GM12801 (cell line): ENCODE measurements around the gene NUP205.

Experiments
- TF ChIP-seq, protein P1 (sequence below): IDR thresholded peaks from one replicate; pipeline ENCODE4 v1.5.1; 2011; ENCODE audit warnings: control low read depth; ENCODE audit not compliant: insufficient read length; ENCODE audit errors: extremely low read depth

The NUP205 gene

DNA sequence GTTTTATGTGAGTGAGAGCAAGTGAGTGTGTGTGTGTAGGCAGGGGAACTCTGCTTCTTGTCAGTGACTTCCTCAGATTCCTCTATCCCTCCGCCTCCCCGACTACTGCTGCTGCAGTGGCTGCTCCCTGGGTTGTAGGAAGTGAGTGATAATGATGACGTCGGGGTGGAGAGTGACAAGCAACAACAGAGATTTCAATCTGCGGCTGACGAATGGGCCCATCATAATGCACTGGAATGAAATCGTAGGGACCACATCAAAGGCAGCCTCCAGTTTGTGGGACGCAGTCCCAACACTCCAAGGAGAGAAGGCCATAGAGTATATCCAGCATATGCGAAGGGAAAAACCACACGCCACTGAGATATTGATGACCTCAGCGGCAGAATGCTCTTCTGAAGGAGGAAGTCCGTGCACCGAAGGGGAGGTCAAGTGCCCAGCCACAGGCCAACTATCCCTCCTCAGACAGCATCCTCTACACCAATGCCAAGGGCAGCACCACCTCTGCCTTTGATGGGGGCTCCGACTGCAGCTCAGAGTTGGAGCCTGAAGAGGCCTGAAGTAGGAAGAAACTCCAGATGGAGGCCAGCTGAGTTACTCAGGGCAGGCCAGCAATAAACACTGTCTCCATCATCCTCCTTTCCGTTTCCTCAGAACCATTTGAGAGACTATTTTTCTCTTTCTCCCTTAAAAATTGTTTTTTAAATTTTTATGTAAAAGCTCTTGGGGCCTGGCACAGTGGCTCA is 93.3 kb downstream of the NUP205 start:
- TF ChIP-seq, protein P1, sequence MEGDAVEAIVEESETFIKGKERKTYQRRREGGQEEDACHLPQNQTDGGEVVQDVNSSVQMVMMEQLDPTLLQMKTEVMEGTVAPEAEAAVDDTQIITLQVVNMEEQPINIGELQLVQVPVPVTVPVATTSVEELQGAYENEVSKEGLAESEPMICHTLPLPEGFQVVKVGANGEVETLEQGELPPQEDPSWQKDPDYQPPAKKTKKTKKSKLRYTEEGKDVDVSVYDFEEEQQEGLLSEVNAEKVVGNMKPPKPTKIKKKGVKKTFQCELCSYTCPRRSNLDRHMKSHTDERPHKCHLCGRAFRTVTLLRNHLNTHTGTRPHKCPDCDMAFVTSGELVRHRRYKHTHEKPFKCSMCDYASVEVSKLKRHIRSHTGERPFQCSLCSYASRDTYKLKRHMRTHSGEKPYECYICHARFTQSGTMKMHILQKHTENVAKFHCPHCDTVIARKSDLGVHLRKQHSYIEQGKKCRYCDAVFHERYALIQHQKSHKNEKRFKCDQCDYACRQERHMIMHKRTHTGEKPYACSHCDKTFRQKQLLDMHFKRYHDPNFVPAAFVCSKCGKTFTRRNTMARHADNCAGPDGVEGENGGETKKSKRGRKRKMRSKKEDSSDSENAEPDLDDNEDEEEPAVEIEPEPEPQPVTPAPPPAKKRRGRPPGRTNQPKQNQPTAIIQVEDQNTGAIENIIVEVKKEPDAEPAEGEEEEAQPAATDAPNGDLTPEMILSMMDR = no peak

DNA sequence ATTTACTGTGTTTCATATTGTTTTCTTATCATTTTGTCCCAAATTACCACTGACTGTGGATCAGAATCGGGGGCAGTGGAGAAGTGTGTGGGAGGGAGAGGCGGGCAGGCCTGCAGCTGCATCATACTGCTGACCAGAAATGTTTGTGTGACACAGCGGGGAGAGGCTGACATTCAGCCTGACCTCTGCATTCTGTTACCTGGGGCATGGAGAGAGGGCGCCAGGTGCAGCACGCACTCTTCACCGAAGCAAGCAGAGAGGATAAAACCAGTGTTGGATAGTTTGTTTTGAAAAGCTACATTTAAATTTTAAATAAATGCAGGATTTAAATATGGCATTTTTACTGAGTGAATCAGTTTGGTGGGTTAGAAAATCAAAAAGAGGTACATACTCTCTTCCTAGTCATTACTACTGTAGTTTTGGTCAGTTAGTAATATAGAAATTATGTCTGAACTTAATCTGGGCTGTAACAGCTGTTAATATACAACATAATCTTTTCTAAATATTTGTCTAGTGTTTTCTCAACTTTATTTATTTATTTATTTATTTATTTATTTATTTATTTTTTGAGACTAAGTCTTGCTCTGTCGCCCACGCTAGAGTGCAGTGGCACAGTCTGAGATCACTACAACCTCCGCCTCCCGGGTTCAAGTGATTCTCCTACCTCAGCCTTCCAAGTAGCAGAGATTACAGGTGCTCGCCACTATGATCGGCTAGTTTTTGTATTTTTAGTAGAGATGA is 95.8 kb downstream of the NUP205 start:
- TF ChIP-seq, protein P1 = no peak

DNA sequence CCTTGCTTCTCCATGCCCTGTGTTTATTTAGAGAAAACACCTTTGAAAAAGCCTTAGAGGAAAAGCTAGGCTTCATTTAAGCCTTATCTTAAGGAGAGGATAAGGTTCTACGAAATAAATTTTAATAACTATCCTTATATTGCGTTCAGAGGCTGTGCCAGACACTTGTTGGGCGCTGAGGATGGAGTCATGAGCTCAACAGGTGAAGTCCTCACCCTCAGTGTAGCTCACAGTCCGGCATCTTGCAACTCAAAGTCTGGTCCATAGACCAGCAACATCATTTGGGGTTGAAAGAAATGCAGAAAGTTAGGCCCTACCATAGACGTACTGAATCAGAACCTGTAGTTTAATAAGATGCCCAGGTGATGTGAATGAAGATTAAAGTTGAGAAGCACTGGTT is 100.8 kb downstream of the NUP205 start:
- TF ChIP-seq, protein P1 = no peak

DNA sequence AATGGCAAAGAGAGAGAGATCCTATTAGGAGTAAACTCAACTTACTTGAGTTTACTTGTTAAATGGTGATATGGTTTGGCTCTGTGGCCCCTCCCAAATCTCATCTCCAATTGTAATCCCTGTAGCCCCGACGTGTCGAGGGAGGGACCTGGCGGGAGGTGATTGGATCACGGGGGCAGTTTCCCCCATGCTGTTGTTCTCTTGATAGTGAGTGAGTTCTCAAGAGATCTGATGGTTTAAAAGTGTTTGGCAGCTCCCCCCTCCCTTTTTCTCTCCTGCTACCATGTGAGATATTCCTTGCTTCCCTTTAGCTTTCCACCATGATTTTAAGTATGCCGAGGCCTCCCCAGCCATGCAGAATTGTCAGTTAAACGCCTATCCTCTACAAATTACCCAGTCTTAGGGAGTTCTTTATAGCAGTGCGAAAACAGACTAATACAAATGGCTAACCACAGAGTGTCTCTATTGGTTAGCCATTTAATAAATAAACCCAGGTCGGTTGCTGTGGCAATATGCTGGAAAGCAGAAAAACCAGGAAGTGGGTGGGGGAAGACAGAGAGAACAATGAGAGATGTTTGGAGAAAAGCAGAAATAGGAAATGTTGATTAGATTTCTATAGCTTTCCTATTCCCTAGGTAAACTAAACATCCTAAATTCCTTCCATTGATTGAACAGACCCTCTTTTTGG is 101.6 kb downstream of the NUP205 start:
- TF ChIP-seq, protein P1 = no peak

DNA sequence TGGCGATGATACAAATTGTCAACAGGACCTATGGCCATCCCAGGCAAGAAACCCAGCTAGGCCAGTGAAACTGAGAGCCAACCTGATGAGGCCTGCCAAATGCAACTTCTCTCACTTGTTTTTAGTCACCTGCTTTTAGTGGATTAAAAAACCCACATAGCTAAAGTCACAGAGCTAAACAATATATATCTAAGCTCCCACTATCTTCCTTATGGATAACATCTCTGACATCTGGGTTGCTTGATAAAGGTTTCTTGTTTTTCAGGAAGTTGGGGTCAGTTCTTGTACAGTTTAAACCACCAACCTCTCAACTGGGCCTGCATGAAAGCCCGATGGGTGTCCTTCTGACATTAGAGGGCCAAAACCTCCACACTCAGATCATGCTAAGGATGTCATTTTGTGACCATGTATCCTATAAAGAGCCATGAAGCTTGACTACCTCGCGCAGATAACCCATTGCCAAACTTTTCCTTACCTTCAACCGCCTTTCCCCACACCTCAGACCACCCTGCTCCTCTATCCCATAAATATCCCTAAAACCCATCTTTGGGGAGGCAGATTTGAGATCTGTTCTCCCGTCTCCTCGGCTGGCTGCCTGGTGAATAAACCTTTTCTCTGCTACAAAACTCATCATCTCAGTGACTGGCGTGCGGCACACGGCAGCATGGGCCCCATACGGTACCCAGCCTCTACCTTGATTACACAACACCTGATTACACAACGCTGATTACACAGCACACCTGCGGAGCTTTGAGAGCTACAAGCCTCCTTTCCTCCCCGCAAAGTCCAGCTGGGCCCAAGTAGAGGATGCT is 103.8 kb downstream of the NUP205 start:
- TF ChIP-seq, protein P1 = no peak

DNA sequence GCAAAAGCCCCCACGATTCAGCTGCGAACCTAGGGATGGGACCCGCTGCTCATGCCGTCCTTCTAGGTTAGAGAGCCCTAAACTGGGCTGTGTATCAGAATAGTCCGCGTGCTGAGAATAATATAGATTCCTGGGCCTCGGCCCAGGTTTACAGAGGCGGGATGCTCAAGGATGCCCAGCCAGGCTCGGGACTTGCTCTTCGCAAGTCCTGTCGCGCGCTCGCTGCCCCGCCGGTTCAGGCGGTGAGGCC is 104.3 kb downstream of the NUP205 start:
- TF ChIP-seq, protein P1 = no peak
